ENCODE results near the gene IGHMBP2.

- TF ChIP-seq SMARCA4 (IDR thresholded peaks at IDR 0.05) (no peak), TEAD1 (CRISPR knock-in tag; IDR thresholded peaks at IDR 0.05) (no peak), ZBTB1 (CRISPR knock-in tag; IDR thresholded peaks at IDR 0.05; ENCODE audit: borderline replicate concordance, low read depth) (no peak), JUND (IDR thresholded peaks at IDR 0.05; ENCODE audit: borderline replicate concordance, low read depth, low read length) (no peak), JUND (tag; IDR thresholded peaks at IDR 0.05; ENCODE audit: borderline replicate concordance, low read depth, low read length) (no peak), TEAD4 (IDR thresholded peaks at IDR 0.05; ENCODE audit: low read length) (no peak), TEAD4 (CRISPR knock-in tag; IDR thresholded peaks at IDR 0.05; ENCODE audit: borderline replicate concordance) (no peak), FOXA3 (CRISPR knock-in tag; conservative IDR thresholded peaks at IDR 0.05 in 1 of 2, IDR thresholded peaks at IDR 0.05 in 1 of 2) (no peak), FOXA1 (IDR thresholded peaks at IDR 0.05; ENCODE audit: borderline replicate concordance) (no peak), NFE2L1 (tag; IDR thresholded peaks at IDR 0.05; ENCODE audit: borderline replicate concordance, low read depth) (no peak), CBFA2T3 (IDR thresholded peaks at IDR 0.05) (no peak)
- TF ChIP-seq, protein P1, sequence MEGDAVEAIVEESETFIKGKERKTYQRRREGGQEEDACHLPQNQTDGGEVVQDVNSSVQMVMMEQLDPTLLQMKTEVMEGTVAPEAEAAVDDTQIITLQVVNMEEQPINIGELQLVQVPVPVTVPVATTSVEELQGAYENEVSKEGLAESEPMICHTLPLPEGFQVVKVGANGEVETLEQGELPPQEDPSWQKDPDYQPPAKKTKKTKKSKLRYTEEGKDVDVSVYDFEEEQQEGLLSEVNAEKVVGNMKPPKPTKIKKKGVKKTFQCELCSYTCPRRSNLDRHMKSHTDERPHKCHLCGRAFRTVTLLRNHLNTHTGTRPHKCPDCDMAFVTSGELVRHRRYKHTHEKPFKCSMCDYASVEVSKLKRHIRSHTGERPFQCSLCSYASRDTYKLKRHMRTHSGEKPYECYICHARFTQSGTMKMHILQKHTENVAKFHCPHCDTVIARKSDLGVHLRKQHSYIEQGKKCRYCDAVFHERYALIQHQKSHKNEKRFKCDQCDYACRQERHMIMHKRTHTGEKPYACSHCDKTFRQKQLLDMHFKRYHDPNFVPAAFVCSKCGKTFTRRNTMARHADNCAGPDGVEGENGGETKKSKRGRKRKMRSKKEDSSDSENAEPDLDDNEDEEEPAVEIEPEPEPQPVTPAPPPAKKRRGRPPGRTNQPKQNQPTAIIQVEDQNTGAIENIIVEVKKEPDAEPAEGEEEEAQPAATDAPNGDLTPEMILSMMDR (IDR thresholded peaks at IDR 0.05 in 2 of 3, conservative IDR thresholded peaks at IDR 0.05 in 1 of 3; ENCODE audit: insufficient read depth in 2 of 3, low read depth in 1 of 3, low read length in 3 of 3), result no peak
- TF ChIP-seq, protein P2, sequence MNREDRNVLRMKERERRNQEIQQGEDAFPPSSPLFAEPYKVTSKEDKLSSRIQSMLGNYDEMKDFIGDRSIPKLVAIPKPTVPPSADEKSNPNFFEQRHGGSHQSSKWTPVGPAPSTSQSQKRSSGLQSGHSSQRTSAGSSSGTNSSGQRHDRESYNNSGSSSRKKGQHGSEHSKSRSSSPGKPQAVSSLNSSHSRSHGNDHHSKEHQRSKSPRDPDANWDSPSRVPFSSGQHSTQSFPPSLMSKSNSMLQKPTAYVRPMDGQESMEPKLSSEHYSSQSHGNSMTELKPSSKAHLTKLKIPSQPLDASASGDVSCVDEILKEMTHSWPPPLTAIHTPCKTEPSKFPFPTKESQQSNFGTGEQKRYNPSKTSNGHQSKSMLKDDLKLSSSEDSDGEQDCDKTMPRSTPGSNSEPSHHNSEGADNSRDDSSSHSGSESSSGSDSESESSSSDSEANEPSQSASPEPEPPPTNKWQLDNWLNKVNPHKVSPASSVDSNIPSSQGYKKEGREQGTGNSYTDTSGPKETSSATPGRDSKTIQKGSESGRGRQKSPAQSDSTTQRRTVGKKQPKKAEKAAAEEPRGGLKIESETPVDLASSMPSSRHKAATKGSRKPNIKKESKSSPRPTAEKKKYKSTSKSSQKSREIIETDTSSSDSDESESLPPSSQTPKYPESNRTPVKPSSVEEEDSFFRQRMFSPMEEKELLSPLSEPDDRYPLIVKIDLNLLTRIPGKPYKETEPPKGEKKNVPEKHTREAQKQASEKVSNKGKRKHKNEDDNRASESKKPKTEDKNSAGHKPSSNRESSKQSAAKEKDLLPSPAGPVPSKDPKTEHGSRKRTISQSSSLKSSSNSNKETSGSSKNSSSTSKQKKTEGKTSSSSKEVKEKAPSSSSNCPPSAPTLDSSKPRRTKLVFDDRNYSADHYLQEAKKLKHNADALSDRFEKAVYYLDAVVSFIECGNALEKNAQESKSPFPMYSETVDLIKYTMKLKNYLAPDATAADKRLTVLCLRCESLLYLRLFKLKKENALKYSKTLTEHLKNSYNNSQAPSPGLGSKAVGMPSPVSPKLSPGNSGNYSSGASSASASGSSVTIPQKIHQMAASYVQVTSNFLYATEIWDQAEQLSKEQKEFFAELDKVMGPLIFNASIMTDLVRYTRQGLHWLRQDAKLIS (CRISPR knock-in tag; IDR thresholded peaks at IDR 0.05), result no peak
- TF ChIP-seq, protein P3, sequence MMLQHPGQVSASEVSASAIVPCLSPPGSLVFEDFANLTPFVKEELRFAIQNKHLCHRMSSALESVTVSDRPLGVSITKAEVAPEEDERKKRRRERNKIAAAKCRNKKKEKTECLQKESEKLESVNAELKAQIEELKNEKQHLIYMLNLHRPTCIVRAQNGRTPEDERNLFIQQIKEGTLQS (IDR thresholded peaks at IDR 0.05), result no peak
- TF ChIP-seq, protein P3 (CRISPR knock-in tag; conservative IDR thresholded peaks at IDR 0.05), result no peak
Observed at GRCh38 chr11:68946416-68947090, 42.9 kb downstream of the IGHMBP2 start.
